Measurements from ENCODE around the gene BMP8A.
"Not testable (repeated sequence)": the region's sequence is repeated elsewhere in the genome, so short reads cannot be mapped to it uniquely, and the experiment has no call there.

The BMP8A gene

DNA sequence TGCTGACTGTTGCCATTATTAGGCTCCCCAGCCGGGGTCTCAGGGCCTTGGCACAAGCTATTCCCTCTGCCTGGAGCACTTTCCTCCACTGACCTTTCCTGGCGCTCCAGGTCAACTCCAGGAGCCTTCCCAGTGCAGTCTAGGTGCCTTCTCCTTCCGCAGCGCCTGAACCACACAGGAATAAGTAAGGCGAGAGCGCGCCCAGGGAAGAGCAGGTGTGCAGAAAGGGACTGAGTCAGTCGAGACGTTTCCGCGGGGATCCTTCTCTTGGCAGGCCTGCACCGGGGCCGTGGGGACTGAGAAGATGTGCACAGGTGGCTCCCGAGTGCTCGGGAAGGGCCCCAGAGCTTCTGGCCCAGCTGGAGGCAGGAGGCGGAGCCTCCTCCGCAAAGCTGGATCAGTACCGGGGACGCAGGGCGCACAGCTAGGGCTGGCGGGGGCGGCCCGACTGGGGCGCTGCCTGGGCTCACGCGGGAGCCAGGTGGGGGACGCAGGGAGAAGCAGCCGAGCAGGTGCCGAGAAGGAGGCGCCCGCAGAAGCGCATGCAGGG is 765 bp upstream of the BMP8A start:
- no peak for TF ChIP-seq CTCF (conservative IDR thresholded peaks at IDR 0.05; ENCODE audit: control insufficient read depth, insufficient read depth, low read depth, low read length)

GRCh38 chr1:39492118-39493042 is 944 bp downstream of the BMP8A start:
- DNase-seq (ENCODE audit: low read depth); H3K4me3 ChIP-seq (ENCODE audit: control insufficient read depth, low read depth, low read length): not testable (repeated sequence)

More for the DNA sequence above, 765 bp upstream of the BMP8A start:
- no peak for DNase-seq (ENCODE audit: low read depth)
- no peak overlapping the region for H3K4me3 ChIP-seq (ENCODE audit: control insufficient read depth, low read depth, low read length)

GRCh38 chr1:39493043-39493810 is 1.8 kb downstream of the BMP8A start:
- not testable (repeated sequence) for DNase-seq (ENCODE audit: low read depth); H3K4me3 ChIP-seq (ENCODE audit: control insufficient read depth, low read depth, low read length)

GRCh38 chr1:39494671-39495410 is 3.4 kb downstream of the BMP8A start:
- no peak overlapping the region for H3K4me3 ChIP-seq (ENCODE audit: control insufficient read depth, low read depth, low read length)
- no peak for TF ChIP-seq CTCF (conservative IDR thresholded peaks at IDR 0.05; ENCODE audit: control insufficient read depth, insufficient read depth, low read depth, low read length)
- no peak for DNase-seq (ENCODE audit: low read depth)

- not testable (repeated sequence) for H3K4me3 ChIP-seq (ENCODE audit: control insufficient read depth, low read depth, low read length); DNase-seq (ENCODE audit: low read depth)
Observed at GRCh38 chr1:39496520-39496919, 5.1 kb downstream of the BMP8A start.

DNA sequence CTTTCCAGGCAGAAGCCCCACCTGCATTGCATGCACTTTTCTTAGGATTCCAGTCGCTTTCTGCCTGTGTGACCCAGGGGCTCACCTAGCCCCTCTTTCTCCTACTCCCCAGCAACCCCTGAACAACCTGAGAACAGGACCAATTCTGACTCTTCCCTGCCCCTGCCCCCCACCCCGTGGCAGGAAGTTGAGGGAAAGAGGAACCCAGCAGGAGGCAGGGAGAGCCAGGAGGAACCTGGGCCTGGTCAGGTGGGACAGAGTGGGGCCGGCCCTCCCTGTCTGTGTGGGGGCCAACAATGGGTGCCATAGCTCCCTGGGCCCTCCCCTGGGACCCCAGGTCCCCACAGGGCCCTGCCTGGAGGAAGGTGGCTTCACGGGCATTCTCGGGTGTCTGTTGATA is 6.1 kb downstream of the BMP8A start:
- no peak for TF ChIP-seq CTCF (conservative IDR thresholded peaks at IDR 0.05; ENCODE audit: control insufficient read depth, insufficient read depth, low read depth, low read length)
- H3K4me3 ChIP-seq (ENCODE audit: control insufficient read depth, low read depth, low read length) = no peak overlapping the region
- no peak for DNase-seq (ENCODE audit: low read depth)

DNA sequence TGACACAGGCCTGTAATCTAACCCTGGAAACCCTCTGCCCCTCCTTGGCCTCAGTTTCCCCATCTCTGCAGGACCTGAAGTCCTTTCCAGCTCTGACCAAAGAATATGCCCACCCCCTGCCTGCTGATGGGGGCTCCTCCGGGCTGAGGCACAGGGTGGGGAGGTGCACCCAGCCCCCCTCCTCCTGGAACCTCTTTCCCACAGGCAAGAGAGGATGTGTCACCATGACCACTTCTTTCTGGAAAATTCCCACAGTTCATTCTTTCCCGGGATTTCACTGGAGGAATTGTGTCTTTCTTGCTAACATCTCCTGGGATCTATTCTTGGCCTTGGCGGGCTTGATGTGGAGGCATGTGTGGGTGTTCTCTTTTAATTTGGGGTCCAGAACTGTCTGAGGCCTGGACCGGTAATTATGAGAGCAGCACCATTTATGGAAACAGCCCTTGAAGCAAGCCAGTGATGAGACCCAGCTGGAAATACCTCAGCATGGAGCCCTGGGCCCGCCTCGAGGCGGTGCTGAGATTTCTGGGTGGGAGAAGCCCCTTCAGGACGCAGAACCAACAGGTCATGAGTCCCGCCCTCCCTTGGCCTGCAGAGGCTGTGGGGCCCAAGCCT is 6.8 kb downstream of the BMP8A start:
- not testable (repeated sequence) for H3K4me3 ChIP-seq (ENCODE audit: control insufficient read depth, low read depth, low read length); DNase-seq (ENCODE audit: low read depth)

DNA sequence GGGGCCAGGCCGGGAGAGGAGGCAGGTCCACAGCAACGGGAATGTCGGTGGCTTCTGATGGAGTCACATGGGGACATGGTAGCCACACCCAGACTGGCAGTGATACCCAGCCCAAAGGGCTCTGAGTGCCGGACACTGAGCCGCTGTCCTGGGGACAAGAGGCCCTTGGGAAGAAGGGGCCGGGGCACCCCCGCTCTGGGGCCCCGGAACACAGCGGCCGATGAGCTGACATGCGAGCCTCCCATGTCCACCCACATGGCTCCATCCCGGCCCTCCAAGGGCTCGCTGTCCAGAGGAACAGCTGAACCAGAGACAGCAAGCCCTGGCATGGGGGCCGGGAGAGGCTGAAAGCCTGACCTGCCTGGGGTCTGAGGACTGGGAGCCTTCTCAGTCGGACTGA is 7.4 kb downstream of the BMP8A start:
- DNase-seq (ENCODE audit: low read depth) = not testable (repeated sequence)

DNA sequence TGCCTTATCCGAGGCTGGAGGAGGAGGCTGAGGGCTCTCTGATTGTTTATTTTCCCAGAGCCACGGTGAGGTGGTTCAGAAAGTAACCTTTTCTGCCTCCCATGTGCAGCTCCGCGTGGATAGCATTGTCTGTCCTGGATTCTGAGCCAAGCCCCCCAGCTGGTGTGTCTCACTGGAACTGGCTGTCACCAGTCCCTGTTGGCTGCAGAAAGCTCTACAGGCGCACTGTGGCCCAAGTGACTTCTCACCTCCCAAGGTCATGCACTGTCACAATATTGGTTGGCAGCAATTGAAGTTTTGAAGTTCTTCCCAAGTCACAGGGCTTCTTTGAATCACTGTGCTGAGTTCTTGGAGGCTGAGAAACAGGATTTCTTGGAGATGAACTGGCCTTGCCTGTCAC is 8.2 kb downstream of the BMP8A start:
- H3K4me3 ChIP-seq (ENCODE audit: control insufficient read depth, low read depth, low read length) = no peak overlapping the region
- TF ChIP-seq CTCF (conservative IDR thresholded peaks at IDR 0.05; ENCODE audit: control insufficient read depth, insufficient read depth, low read depth, low read length) = no peak
- DNase-seq (ENCODE audit: low read depth) = no peak

More for the DNA sequence above, 7.4 kb downstream of the BMP8A start:
- not testable (repeated sequence) for H3K4me3 ChIP-seq (ENCODE audit: control insufficient read depth, low read depth, low read length)

All from fibroblast of mammary gland (primary cell).